ENCODE data around the gene ADAM11.
"Not testable (repeated sequence)": the region's sequence is repeated elsewhere in the genome, so short reads cannot be mapped to it uniquely, and the experiment has no call there.

DNA sequence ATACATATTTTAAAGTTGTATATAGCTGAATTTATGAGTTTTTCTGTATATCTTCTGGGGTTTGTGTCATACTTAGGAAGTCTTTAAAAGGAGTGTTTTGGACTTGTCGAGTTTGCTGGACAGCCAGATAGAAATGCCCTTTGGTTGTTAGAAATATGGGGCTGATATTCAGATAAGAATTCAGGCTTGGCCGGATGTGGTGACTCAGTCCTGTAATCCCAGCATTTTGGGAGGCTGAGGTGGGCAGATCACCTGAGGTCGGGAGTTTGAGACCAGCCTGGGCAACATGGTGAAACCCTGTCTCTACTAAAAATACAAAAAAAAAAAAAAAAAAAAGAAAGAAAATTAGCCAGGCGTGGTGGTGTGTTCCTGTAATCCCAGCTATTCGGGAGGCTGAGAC, 13.1 kb upstream of the ADAM11 start:
- TF ChIP-seq CTCF (IDR thresholded peaks at IDR 0.05); ZC3H11A (IDR thresholded peaks at IDR 0.05); ZNF302 (CRISPR knock-in tag; IDR thresholded peaks at IDR 0.05): not testable (repeated sequence)
- TF ChIP-seq, protein P1, sequence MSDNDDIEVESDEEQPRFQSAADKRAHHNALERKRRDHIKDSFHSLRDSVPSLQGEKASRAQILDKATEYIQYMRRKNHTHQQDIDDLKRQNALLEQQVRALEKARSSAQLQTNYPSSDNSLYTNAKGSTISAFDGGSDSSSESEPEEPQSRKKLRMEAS (IDR thresholded peaks at IDR 0.05) = not testable (repeated sequence)

Data from A549 (cell line).